Measurements from ENCODE around the gene ARHGEF19. TPM values are rescaled to one million over a fixed set of nuclear protein-coding genes. Genes with fewer than 3 reads are reported as not detected.
A peak's percentile ranks its signal among the peaks of the same experiment; 100 is the strongest.
"Not testable (repeated sequence)": the region's sequence is repeated elsewhere in the genome, so short reads cannot be mapped to it uniquely, and the experiment has no call there.

ARHGEF19 gene
- total and polyA plus RNA-seq, 8 donors = 5.0 to 17.1 (median 9.7) TPM

- Histone ChIP-seq H3K9me3 (no peaks in the 10 kb centered on the region), H3K36me3 (peaks cover 0 to 11% (median 9%) of the 10 kb centered on the region in 3 donors), H3K4me3 (no peak overlapping the region), H3K27ac (peak overlapping the region; percentile 52 to 85 (median 78)), H3K27me3 (no peaks in the 10 kb centered on the region), H3K4me1 (peaks cover 27 to 45% (median 32%) of the 10 kb centered on the region in 3 donors)
- intact Hi-C loops (cut with DNase I) = loop anchor here in 1 of 3 donors (10.0 kb wide), 1 partner anchor 174 kb away; the partner anchor contains the start of gene FAM131C
- ATAC-seq (peak; percentile 77 to 84 (median 81)), DNase-seq (peak; percentile 86 to 97 (median 92)), FAIRE-seq (peak; percentile 56)
- WGBS, 2 donors = 16 to 20% methylated on average over 7 of the region's 7 CpGs
- no peak for TF ChIP-seq CTCF (IDR thresholded peaks at IDR 0.05)
Measured at GRCh38 chr1:16248603-16249516, 36.4 kb upstream of the ARHGEF19 start.

DNA sequence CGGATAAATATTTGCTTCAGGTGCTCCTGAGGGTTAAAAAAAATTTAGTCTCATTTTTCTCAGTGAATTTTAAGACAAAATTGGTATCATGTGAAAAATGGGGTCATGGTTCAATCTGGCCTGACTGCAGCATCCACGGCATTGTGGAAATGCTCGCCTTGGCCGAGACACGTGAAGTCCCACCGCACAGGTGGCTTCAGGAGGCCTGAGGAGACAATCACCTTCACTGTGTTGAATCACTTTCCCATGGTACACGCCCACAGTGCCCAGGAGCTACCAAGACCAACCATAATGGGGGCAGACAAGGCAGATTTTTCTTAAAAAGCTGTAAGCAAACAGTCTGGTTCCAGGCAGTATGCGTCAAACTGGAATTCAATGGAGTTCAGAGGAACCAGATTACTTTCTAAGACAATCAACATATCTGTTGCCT, 35.6 kb upstream of the ARHGEF19 start:
- peaks cover 27 to 44% (median 33%) of the 10 kb centered on the region in 3 donors for H3K4me1 ChIP-seq

DNA sequence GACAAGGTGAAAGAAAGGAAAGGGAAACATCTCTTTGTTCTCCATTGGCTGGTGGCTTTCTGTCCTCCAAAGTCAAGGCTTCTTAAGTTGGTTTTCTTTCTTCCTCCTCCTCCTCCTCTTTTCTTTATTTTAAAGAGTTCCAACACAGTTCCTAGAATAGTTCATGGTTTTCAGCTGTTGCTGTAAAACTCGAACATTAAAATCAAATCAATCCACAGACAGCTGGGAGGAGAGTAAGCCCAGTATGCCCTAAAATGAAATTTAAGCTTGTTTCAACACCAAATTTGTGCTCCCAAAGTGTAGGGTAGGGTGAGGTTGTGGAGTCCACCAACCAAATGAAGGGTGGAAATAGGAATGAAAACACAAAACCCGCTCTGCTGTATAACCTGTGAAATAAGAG, 35.0 kb upstream of the ARHGEF19 start:
- Histone ChIP-seq H3K36me3 (peaks cover 0 to 11% (median 9%) of the 10 kb centered on the region in 3 donors), H3K4me3 (no peak overlapping the region), H3K4me1 (peaks cover 27 to 44% (median 33%) of the 10 kb centered on the region in 3 donors), H3K27ac (peak overlapping the region; percentile 52 to 85 (median 78)), H3K27me3 (no peaks in the 10 kb centered on the region), H3K9me3 (no peaks in the 10 kb centered on the region)
- no peak for FAIRE-seq
- no peak for TF ChIP-seq CTCF (IDR thresholded peaks at IDR 0.05)
- DNase-seq = no peak
- 82 to 85% methylated on average over 2 of the region's 2 CpGs for WGBS, 2 donors
- intact Hi-C loops (cut with DNase I) = loop anchor here in 1 of 3 donors (10.0 kb wide), 1 partner anchor 173 kb away; the partner anchor contains the start of gene FAM131C
- no peak for ATAC-seq

More for the DNA sequence above, 35.6 kb upstream of the ARHGEF19 start:
- DNase-seq (peak in 2 of 6 donors; percentile 49 to 51), ATAC-seq (peak; percentile 9 to 26 (median 16)), FAIRE-seq (no peak)
- Histone ChIP-seq H3K4me3 (no peak overlapping the region), H3K36me3 (peaks cover 0 to 11% (median 9%) of the 10 kb centered on the region in 3 donors), H3K27me3 (no peaks in the 10 kb centered on the region), H3K27ac (peak overlapping the region; percentile 52 to 85 (median 78)), H3K9me3 (no peaks in the 10 kb centered on the region)
- TF ChIP-seq CTCF (IDR thresholded peaks at IDR 0.05) = no peak
- WGBS, 2 donors = 42 to 44% methylated on average over 8 of the region's 8 CpGs
- intact Hi-C loops (cut with DNase I) = loop anchor here in 1 of 3 donors (10.0 kb wide), 1 partner anchor 173 kb away; the partner anchor contains the start of gene FAM131C

- no peak for TF ChIP-seq CTCF (IDR thresholded peaks at IDR 0.05)
- 85 to 88% methylated on average over 5 of the region's 5 CpGs for WGBS, 2 donors
- ATAC-seq = no peak
- intact Hi-C loops (cut with DNase I) = loop anchor here in 1 of 3 donors (10.0 kb wide), 1 partner anchor 172 kb away; the partner anchor contains the start of gene FAM131C
- no peak overlapping the region for H3K4me3 ChIP-seq
- DNase-seq = no peak
- FAIRE-seq = no peak
- H3K27me3 ChIP-seq = no peaks in the 10 kb centered on the region
- peaks cover 30 to 44% (median 33%) of the 10 kb centered on the region in 3 donors for H3K4me1 ChIP-seq
- H3K36me3 ChIP-seq = peaks cover 0 to 9% (median 7%) of the 10 kb centered on the region in 3 donors
- peak overlapping the region in 2 of 4 donors; percentile 52 to 85 for H3K27ac ChIP-seq
- no peaks in the 10 kb centered on the region for H3K9me3 ChIP-seq
Measured at GRCh38 chr1:16246961-16247360, 34.5 kb upstream of the ARHGEF19 start.

GRCh38 chr1:16246239-16246638, 33.8 kb upstream of the ARHGEF19 start:
- not testable (repeated sequence) for H3K36me3 ChIP-seq, H3K4me3 ChIP-seq, FAIRE-seq, ATAC-seq, H3K27me3 ChIP-seq, H3K9me3 ChIP-seq, DNase-seq, H3K27ac ChIP-seq
- intact Hi-C loops (cut with DNase I) = loop anchor here in 1 of 3 donors (10.0 kb wide), 1 partner anchor 171 kb away; the partner anchor contains the start of gene FAM131C
- WGBS, 2 donors = 90 to 96% methylated on average over 1 of the region's 1 CpG
- H3K4me1 ChIP-seq = peaks cover 30 to 44% (median 33%) of the 10 kb centered on the region in 3 donors
